DMS53 treated with DMSO at 0.1 percent for 48 hours (cell line): ENCODE results near the gene NEXN.

Experiments
- DNase-seq: peaks from one replicate; lab custom pipeline; 2025; ENCODE audit not compliant: unreplicated experiment; lab: John Stamatoyannopoulos, UW

The NEXN gene

DNA sequence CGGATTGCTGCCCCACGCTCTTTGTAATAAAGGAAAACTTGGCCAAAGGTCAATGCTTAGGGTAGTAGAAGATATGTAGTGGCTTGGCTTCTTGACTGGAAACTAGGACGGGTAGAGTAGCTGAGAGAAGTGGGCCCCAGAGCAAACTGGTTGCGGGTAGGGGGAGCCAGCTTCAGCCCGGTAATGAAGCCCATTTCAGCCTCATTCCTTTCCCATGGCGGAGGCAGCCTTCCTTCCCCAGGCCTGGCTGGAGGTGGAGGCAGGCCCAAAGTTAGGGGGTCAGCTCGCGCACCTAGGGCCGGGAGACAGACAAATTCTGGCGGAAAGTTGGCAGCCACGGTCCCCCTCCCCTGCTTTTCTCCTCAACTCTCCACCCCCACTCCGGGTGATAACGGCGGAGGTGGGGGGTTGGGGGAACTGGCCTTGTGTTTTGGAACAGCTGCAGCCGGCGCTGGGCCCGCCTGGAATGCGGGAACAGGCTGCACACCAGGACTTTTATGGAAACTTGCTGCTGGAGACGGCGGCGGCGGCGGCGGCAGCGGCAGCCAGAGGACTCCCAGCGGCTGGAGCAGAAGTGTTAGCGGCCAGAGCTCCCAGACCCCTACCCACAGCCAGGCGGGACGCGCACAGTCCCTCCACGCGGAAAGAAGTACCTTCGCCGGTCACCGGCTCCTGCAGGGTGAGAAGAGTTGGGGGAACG is at the start of gene NEXN:
NEXN (plus strand) TSS at position 544 of the 700 bp plus-strand sequence. CDS start 27,483 bp downstream, outside the sequence.
- peak; percentile 12 for DNase-seq

- DNase-seq = no peak
Measured at GRCh38 chr1:77841574-77841973, 46.9 kb upstream of the NEXN start.

GRCh38 chr1:77845951-77846350 is 42.5 kb upstream of the NEXN start:
- no peak for DNase-seq

GRCh38 chr1:77846966-77847365 is 41.5 kb upstream of the NEXN start:
- no peak for DNase-seq

DNA sequence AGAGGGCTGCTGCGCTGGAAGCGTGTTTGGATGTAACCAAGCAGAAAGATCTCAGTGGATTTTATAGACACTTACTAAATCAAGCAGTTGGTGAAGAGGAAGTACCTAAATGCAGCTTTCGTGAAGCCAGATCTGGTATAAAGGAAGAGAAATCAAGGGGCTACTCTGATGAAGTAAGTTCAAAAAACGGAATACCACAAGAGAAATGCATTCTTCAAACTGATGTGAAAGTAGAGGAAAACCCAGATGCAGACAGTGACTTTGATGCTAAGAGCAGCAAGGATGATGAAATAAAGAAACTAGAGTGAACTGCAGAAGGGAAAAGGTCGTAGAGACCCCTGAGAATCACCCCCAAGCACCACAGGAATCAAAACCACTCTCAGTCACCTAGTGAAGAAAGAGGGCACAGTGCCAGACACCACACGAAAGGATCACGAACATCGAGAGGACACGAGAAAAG is 40.8 kb upstream of the NEXN start:
- no peak for DNase-seq

DNA sequence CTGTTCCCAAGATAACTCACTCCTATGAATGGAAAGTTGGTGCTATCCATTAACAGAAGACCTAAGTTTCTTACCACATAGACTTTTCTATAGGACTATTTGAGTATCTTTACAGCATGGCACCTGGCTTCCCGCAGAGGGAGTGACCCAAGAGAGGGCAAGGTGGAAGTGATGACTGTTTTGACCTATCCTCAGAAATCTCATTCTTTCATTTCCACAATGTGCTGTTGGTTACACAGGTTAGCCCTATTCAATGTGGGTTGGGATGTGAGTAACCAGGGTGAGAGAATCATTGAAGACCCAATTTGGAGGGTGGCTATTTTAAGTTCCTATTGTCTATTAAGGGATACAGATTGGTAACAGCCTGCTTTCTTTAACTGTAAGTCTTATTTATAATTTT is 38.3 kb upstream of the NEXN start:
- DNase-seq = no peak

- DNase-seq = no peak
Measured at GRCh38 chr1:77857552-77857951, 30.9 kb upstream of the NEXN start.

GRCh38 chr1:77858725-77859124 is 29.7 kb upstream of the NEXN start:
- no peak for DNase-seq

DNA sequence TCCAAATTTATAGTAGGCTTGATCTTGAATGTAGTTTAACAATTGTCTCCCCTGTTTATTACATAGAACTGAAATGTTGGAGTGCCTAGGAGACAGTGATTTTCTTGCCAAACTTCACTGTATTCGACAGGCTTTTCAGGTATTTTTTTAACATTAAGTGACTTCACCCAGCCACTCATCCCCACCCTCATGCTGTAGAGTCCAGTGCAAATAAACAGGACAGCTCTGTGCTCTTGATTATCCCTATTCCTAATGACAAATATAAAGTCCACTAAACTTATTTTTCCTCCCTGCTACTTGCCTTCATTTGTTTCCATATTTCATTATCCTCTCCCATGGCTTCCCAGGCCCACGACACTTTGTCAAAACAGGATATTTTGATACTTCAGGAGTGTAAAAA is 29.2 kb upstream of the NEXN start:
- no peak for DNase-seq

DNA sequence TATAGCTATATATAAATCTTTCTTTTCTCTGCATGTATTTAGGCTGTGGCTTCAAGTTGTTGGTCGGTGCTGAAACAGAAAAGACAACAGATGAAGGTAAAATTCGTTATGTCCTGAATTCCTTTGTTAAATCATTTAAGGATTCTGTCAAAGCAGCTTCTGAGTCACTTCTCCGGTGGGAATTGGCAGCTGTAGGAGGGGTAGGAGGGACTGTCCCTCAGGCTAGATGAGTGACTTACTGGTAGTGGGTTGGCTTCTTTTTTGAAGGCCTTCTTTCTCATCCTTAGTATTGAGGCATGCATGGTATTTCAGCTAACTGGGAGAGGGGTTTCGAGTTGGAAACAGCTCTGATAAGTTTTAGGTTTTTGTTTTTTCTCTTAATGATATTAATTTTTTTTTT is 22.1 kb upstream of the NEXN start:
- no peak for DNase-seq

DNA sequence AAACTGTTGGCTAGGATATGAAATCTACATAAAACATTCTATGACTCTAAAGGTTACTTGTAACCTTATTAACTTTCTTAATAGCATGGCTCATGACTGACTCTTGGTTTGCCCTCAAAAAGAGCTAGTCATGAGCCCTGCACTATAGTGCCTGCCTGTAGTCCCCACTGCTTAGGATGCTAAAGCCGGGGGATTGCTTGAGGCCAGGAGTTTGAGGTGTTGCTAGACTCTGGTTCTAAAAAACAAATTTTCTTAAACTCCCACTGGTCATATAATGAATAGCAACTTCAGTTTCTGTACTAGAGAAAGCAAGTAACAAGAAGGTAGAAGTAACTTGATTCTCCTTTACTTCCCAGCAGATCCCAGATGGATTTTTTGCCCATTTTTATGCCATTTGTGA is 15.8 kb upstream of the NEXN start:
- no peak for DNase-seq

- no peak for DNase-seq
Measured at GRCh38 chr1:77873461-77873860, 15.0 kb upstream of the NEXN start.

DNA sequence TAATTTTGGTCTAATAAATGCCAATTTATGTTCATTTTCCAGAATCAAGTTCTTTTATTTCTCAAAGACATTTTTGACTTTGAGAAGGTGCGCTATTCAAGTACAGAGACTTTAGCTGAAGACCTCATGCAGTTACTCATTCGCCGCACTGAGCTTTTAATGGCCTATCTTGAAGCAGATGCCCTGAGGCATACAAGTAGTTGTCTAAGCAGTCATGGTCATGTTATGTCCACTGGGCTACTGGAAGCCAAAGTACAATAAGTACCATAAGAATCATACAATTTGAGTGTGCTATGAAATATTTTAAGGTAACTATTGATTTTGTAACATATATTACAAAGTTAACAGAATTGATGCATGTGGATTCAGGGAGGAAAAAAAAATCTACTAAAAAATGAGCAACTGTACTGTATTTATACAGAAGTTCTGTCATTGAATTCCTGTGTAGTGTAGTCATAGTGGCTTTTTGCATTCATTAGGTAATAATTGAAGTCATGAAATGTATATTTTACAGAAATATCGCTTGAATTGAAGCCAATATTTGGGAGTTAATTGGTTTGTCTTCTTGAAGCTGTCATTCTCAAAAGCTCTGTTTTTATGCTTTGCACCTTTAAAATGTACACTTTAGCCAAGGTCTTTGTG is 13.5 kb upstream of the NEXN start:
- DNase-seq = no peak

DNA sequence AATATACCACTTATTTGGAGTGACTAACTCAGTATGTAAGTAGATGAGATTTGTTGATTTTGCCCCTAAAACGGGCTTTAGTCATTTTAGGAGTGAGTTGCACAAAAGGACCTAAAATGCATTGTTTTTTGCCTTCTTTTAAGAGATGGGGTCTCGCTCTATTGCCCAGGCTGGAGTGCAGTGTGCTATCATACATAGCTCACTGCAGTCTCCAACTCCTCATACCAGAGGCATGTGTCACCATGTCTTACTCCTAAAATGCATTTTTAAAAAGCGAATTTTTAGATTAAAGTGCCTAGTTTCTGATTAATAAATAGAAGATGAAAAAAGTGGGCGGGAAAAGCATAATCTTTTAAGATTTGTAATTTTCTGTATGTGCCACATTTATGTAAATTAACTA is 11.5 kb upstream of the NEXN start:
- DNase-seq = no peak

GRCh38 chr1:77881061-77881460 is 7.4 kb upstream of the NEXN start:
- DNase-seq = no peak

DNA sequence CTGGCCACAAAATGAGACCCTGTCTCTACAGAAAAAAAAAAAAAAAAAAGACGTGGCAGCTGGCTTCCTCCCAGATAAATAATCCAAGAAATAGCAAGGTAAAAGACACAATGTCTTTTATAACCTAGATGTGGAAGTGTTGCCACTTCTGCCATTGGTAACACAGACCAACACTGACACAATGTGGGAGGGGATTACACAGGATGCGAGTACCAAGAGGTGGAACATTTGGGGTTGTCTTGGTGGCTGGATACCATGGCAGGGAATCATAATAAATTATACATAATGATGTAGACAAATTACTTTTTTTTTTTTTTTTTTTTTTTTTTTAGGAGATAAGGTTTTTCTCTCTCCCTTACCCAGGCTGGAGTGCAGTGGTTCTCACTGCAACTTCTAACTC is 6.0 kb upstream of the NEXN start:
- no peak for DNase-seq

DNA sequence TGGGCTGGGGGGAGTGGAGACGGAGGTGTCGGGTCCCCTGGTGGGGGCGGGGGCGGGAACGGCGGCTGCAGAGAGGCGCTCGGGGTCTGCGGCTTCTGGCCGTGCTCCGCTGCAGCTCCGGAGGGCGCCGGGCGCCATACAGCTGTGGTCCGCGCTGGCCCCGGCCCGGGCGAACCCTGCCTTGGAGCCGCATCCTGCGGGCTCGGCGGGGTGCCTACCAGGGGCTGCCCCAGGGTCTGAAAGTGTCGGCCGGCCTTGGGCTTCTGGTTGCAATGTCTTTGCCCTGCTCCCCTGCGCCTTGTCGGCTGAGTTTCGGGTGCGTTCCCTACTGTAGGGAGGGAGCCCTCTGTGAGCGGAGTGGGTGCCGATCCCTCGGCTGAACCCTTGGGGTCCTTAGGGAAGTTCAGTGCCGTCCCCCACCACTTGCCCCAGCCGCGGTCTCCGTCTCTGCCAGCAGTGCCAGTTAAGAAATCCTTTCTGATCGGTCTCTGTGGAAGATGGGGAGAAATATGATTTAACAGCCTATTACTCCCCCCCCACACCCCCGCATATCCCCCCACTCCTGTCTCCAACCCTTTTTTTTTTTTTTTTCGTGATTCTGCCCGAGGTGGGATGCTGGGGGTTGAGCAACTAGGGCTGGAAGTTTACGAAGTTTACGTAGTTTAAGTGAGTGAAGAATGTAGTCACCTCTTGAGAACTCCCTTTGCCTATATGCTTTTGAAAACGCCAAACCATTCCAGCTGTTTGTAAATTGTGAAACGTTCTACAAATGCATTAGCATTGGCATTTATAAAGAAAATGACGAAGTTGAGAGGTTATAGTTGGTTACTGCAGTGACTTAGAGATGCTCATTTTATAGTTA is 588 bp downstream of the NEXN start:
- DNase-seq = peak; percentile 17

GRCh38 chr1:77889671-77890070 is 1.2 kb downstream of the NEXN start:
- no peak for DNase-seq

GRCh38 chr1:77891200-77891599 is 2.8 kb downstream of the NEXN start:
- no peak for DNase-seq

- peak; percentile 11 for DNase-seq
Measured at GRCh38 chr1:77899647-77900320, 11.4 kb downstream of the NEXN start.

GRCh38 chr1:77900687-77901293 is 12.4 kb downstream of the NEXN start:
- peak; percentile 54 for DNase-seq
